IMR-90 (cell line): ENCODE results near the gene ADAT1. TPM values are rescaled to one million over a fixed set of nuclear protein-coding genes. Genes with fewer than 3 reads are reported as not detected.

Experiments
- ATAC-seq: fragments of 200-7000 bp; cut with Tn5 transposase; 2 replicates; pipeline ENCODE4 v1.9.1; 2020; ENCODE audit warnings: low read depth, mild to moderate bottlenecking, moderate library complexity
- BruUV-seq: library from RNA; stranded (reverse); fragments of 400-500 nt; replicated peaks from 2 replicates; lab custom pipeline; 2021; lab: Mats Ljungman, UMichigan
- CTCF ChIA-PET: fragments of 300-600 bp; formaldehyde crosslinking; extraction: SDS; loops from one replicate; lab custom pipeline; 2021; ENCODE audit warnings: antibody characterized with exemption; lab: Yijun Ruan, JAX
- POLR2A ChIA-PET: fragments of 300-600 bp; sonication (Branson Sonifier 250); formaldehyde crosslinking; loops from one replicate; lab custom pipeline; 2022; ENCODE audit warnings: antibody characterized with exemption; ENCODE audit not compliant: unreplicated experiment; lab: Charles Lee
- DNase-seq: peaks from one replicate; pipeline ENCODE4 v3.0.0; 2013
- H2AFZ ChIP-seq: replicated peaks from 2 replicates; pipeline ENCODE3; 2013; ENCODE audit warnings: low read length, mild to moderate bottlenecking; ENCODE audit not compliant: poor library complexity
- H2AK5ac ChIP-seq: 2 replicates; pipeline ENCODE4 v1.6.1; 2013; ENCODE audit warnings: low read depth, low read length, inconsistent platforms
- H2AK9ac ChIP-seq: replicated peaks from 2 replicates; pipeline ENCODE3; 2013; ENCODE audit warnings: mild to moderate bottlenecking, low read depth, low read length, moderate library complexity; ENCODE audit not compliant: poor library complexity
- H2BK120ac ChIP-seq: 2 replicates; pipeline ENCODE4 v1.6.1; 2013; ENCODE audit warnings: low read depth, low read length, inconsistent platforms
- H2BK15ac ChIP-seq: 3 replicates; pipeline ENCODE4 v1.6.1; 2013; ENCODE audit warnings: low read depth, low read length, inconsistent platforms
- H2BK20ac ChIP-seq: 2 replicates; pipeline ENCODE4 v1.6.1; 2013; ENCODE audit warnings: low read depth, mild to moderate bottlenecking, inconsistent platforms, low read length, moderate library complexity
- H2BK5ac ChIP-seq: 2 replicates; pipeline ENCODE4 v1.6.1; 2013; ENCODE audit warnings: mild to moderate bottlenecking, low read depth, low read length, inconsistent platforms; ENCODE audit not compliant: poor library complexity, severe bottlenecking
- H3K14ac ChIP-seq: replicated peaks from 2 replicates; pipeline ENCODE4 v1.6.1; 2013; ENCODE audit warnings: low read depth, low read length, inconsistent platforms
- H3K18ac ChIP-seq: 2 replicates; pipeline ENCODE4 v1.6.1; 2013; ENCODE audit warnings: low read depth, low read length, control low read depth
- H3K23ac ChIP-seq: 2 replicates; pipeline ENCODE4 v1.6.1; 2013; ENCODE audit warnings: low read depth, low read length, inconsistent platforms
- H3K27ac ChIP-seq: 2 replicates; pipeline ENCODE4 v1.5.1; 2013; ENCODE audit warnings: mild to moderate bottlenecking, control low read depth, low read length; ENCODE audit not compliant: insufficient read depth
- H3K27me3 ChIP-seq: 2 replicates; pipeline ENCODE4 v1.6.1; 2013; ENCODE audit warnings: low read length; ENCODE audit not compliant: control insufficient read depth, insufficient read depth
- H3K36me3 ChIP-seq: 2 replicates; pipeline ENCODE4 v1.6.1; 2013; ENCODE audit warnings: low read length, mixed read lengths; ENCODE audit not compliant: control insufficient read depth, insufficient read depth
- H3K4ac ChIP-seq: 2 replicates; pipeline ENCODE4 v1.6.1; 2013; ENCODE audit warnings: low read depth, low read length, inconsistent platforms
- H3K4me1 ChIP-seq: 2 replicates; pipeline ENCODE4 v1.6.1; 2013; ENCODE audit warnings: low read length, mixed read lengths; ENCODE audit not compliant: control insufficient read depth, insufficient read depth
- H3K4me2 ChIP-seq: 2 replicates; pipeline ENCODE4 v1.6.1; 2013; ENCODE audit warnings: low read depth, mild to moderate bottlenecking, control low read depth, low read length, moderate library complexity
- H3K4me3 ChIP-seq: 2 replicates; pipeline ENCODE4 v1.5.1; 2013; ENCODE audit warnings: low read depth, mild to moderate bottlenecking, control low read depth, low read length, moderate library complexity; ENCODE audit not compliant: insufficient read depth
- H3K56ac ChIP-seq: 2 replicates; pipeline ENCODE4 v1.6.1; 2013; ENCODE audit warnings: low read length, inconsistent platforms; ENCODE audit not compliant: insufficient read depth; ENCODE audit errors: extremely low read depth
- H3K79me1 ChIP-seq, 2 experiments: 2 replicates each; pipeline ENCODE4 v1.6.1; 2013; ENCODE audit warnings: low read length in 2 of 2, inconsistent platforms in 1 of 2, low read depth in 1 of 2
- H3K9ac ChIP-seq: 2 replicates; pipeline ENCODE4 v1.6.1; 2013; ENCODE audit warnings: low read depth, low read length, control low read depth
- H3K9me1 ChIP-seq: 2 replicates; pipeline ENCODE4 v1.6.1; 2013; ENCODE audit warnings: low read length, inconsistent platforms; ENCODE audit not compliant: insufficient read depth
- H3K9me3 ChIP-seq: 2 replicates; pipeline ENCODE4 v1.6.1; 2013; ENCODE audit warnings: low read length; ENCODE audit not compliant: control insufficient read depth, insufficient read depth
- H4K20me1 ChIP-seq: 2 replicates; pipeline ENCODE4 v1.6.1; 2013; ENCODE audit warnings: low read length, inconsistent platforms; ENCODE audit not compliant: insufficient read depth
- H4K5ac ChIP-seq: 2 replicates; pipeline ENCODE4 v1.6.1; 2013; ENCODE audit warnings: mild to moderate bottlenecking, low read depth, low read length, control low read depth
- H4K8ac ChIP-seq, 2 experiments: 2 replicates each; pipeline ENCODE4 v1.6.1; 2013; ENCODE audit warnings: low read depth in 2 of 2, low read length in 2 of 2, control low read depth in 1 of 2, inconsistent platforms in 1 of 2
- H4K91ac ChIP-seq: 2 replicates; pipeline ENCODE4 v1.6.1; 2013; ENCODE audit warnings: low read depth, low read length, inconsistent platforms; ENCODE audit not compliant: insufficient read depth
- CEBPB ChIP-seq: IDR thresholded peaks from 2 replicates; pipeline ENCODE4 v1.6.1; 2012; ENCODE audit warnings: low read depth, low read length, improper control_type of control experiment
- CTCF ChIP-seq: conservative IDR thresholded peaks from 2 replicates; pipeline ENCODE4 v1.5.1; 2012; ENCODE audit warnings: mild to moderate bottlenecking, low read depth, low read length, improper control_type of control experiment
- MAZ ChIP-seq: IDR thresholded peaks from 2 replicates; pipeline ENCODE4 v1.6.1; 2012; ENCODE audit warnings: low read depth, mild to moderate bottlenecking, low read length, improper control_type of control experiment, moderate library complexity, borderline replicate concordance
- POLR2A ChIP-seq: IDR thresholded peaks from 2 replicates; pipeline ENCODE4 v1.6.1; 2012; ENCODE audit warnings: mild to moderate bottlenecking, low read depth, low read length
- RAD21 ChIP-seq: IDR thresholded peaks from 2 replicates; pipeline ENCODE4 v1.6.1; 2012; ENCODE audit warnings: low read length, improper control_type of control experiment
- whole genome bisulfite sequencing, 2 experiments: methylation state at CpG; one replicate each; pipeline versions ENCODE4 v1.1.5 to v1.1.7; 2013; ENCODE audit warnings: missing lambda C conversion rate in 2 of 2; ENCODE audit not compliant: insufficient read length in 1 of 2; ENCODE audit errors: extremely low coverage in 2 of 2; 5-methylcytosine and 5-hydroxymethylcytosine counted together
- dilution Hi-C: fragments of 300-500 bp; cut with HindIII; formaldehyde crosslinking; loops from one replicate; pipeline ENCODE4 v1.14.3; 2018; ENCODE audit warnings: low sequenced_read_pairs; ENCODE audit not compliant: unreplicated experiment
- in situ Hi-C: fragments of 300-500 bp; cut with MboI; formaldehyde crosslinking; loops from 3 replicates; pipeline ENCODE4 v1.14.3; 2019; ENCODE audit warnings: low sequenced_read_pairs, inconsistent platforms, mixed read lengths
- intact Hi-C: fragments of 100-400 bp; cut with micrococcal nuclease; formaldehyde crosslinking; loops from 2 replicates; pipeline ENCODE4 v1.10.0; 2022
- polyA plus RNA-seq, 3 experiments: library from polyadenylated mRNA; depleted of rRNA; stranded (reverse); fragments of >200 nt; gene quantifications; 2 replicates each; pipeline ENCODE4 v1.2.3, GENCODE V29; 2012; ENCODE audit warnings: low replicate concordance in 1 of 3
- total RNA-seq: library from RNA; depleted of rRNA; stranded (reverse); fragments of >200 nt; gene quantifications from 2 replicates; pipeline ENCODE4 v1.2.3, GENCODE V29; 2012

Gene ADAT1
- total and polyA plus RNA-seq, 2 of the 4 experiments (the other 2 are of a cell fraction), result 22.7 to 52.9 TPM

DNA sequence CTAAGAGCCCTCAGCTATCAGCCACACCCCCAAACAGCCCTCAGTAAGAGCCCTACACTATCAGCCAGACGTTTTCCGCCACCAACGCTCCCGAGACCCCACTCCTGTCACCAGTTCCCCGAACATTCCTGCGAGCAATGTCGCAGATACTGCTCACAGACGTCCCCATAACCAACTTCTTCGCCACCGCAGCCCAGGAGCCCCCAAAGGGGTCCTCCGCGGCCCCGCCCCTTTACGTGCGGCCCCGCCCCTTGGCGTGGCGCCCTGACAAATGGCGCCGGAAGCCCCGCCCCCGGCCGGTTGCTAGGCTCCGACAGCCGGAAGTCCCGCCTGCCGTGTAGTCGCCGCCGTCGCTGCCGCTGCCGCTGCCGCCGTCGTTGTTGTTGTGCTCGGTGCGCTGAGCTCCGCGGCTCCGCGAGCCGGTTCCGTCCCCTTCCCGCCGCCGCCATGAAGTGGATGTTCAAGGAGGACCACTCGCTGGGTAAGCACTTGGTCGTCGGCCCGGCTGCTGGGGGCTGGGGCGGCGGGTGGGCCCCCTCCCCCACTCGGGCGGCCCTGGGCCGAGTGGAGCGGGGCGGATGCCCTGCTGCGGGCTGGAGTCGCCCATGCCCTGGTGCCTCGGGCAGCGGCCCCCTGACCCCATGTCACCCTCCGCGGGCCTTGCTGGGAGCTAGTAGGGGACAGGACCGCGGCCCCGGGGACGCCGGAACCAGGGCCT is 56.9 kb downstream of the ADAT1 start, which contains the start of gene GABARAPL2:
Gene GABARAPL2 (plus strand): TSS at position 340 of the 718 bp plus-strand sequence. CDS start 108 bp downstream, at position 448.
- H2AFZ ChIP-seq, result peak within 1 kb of the TSS; percentile 99
- peak within 1 kb of the TSS; percentile 10 for H4K5ac ChIP-seq
- H2AK9ac ChIP-seq, result peak within 1 kb of the TSS; percentile 53
- H2BK15ac ChIP-seq, result peak within 1 kb of the TSS; percentile 49; the same call in 2 of the 3 replicates
- H2AK5ac ChIP-seq, result peak within 1 kb of the TSS; percentile 15; the same call in 1 of the 2 replicates
- peaks cover 20% of the 10 kb centered on the region for H4K20me1 ChIP-seq
- DNase-seq, result peak; percentile 56
- peak within 1 kb of the TSS; percentile 83 for H3K27ac ChIP-seq
- 0% methylated on average over 13 of the region's 69 CpGs; no CpG with 5 or more reads in 1 of the 2 experiments for WGBS, 2 experiments
- peak within 1 kb of the TSS; percentile 63; the same call in 1 of the 2 replicates for H2BK120ac ChIP-seq
- peak within 1 kb of the TSS; percentile 65 for H2BK5ac ChIP-seq
- ChIA-PET POLR2A (interaction anchor here (0.5 kb wide), 1 partner anchor 185 kb away, joined by 5 read pairs; no protein-coding TSS in a partner anchor), CTCF (no interaction called here)
- no peaks in the 10 kb centered on the region; the same call in 1 of the 2 replicates for H3K27me3 ChIP-seq
- TF ChIP-seq MAZ (peak; percentile 59; the same call in 1 of the 2 replicates), RAD21 (no peak), CTCF (no peak), POLR2A (no peak), CEBPB (no peak)
- peak within 1 kb of the TSS; percentile 95 for H3K4me2 ChIP-seq
- no peak within 1 kb of the TSS; the same call in none of the 2 replicates for H4K91ac ChIP-seq
- peak within 1 kb of the TSS; percentile 76 for H3K4ac ChIP-seq
- H4K8ac ChIP-seq, result peak within 1 kb of the TSS; percentile 10 to 94
- in situ Hi-C loops (no loop called here), dilution Hi-C loops (no loop called here), intact Hi-C loops (loop anchor here (1.0 to 5.0 kb wide), 2 partner anchors 49 to 94 kb away; no protein-coding TSS in a partner anchor)
- H3K36me3 ChIP-seq, result peaks cover 26% of the 10 kb centered on the region
- H2BK20ac ChIP-seq, result peak within 1 kb of the TSS; percentile 69; the same call in 1 of the 2 replicates
- no TSS peak for BruUV-seq
- peak within 1 kb of the TSS; percentile 88 for H3K14ac ChIP-seq
- H3K18ac ChIP-seq, result no peak within 1 kb of the TSS; the same call in 1 of the 2 replicates
- H3K4me3 ChIP-seq, result peak within 1 kb of the TSS; percentile 54
- H3K23ac ChIP-seq, result peak within 1 kb of the TSS; percentile 58; the same call in 1 of the 2 replicates
- H3K9me1 ChIP-seq, result peaks cover 14% of the 10 kb centered on the region
- H3K4me1 ChIP-seq, result peaks cover 4% of the 10 kb centered on the region; the same call in 1 of the 2 replicates
- peak within 1 kb of the TSS; percentile 81 for H3K9ac ChIP-seq
- H3K79me1 ChIP-seq, result peaks cover 28 to 50% of the 10 kb centered on the region in 2 experiments
- H3K9me3 ChIP-seq, result no peaks in the 10 kb centered on the region
- peak within 1 kb of the TSS; percentile 58; the same call in 1 of the 2 replicates for H3K56ac ChIP-seq
- ATAC-seq, result peak; percentile 89
